GM23338 (cell line): ENCODE measurements around the gene STX4. TPM values are rescaled to one million over a fixed set of nuclear protein-coding genes. Genes with fewer than 3 reads are reported as not detected.

ENCODE experiments used
- ATAC-seq: fragments of 200-7000 bp; cut with Tn5 transposase; 3 replicates; pipeline ENCODE4 v1.9.1; 2020
- DNase-seq: peaks from one replicate; pipeline ENCODE4 v3.0.0-alpha.2; 2015; ENCODE audit warnings: low spot score
- H2AFZ ChIP-seq: fragments of 200-600 bp; sonication (generic); 2 replicates; pipeline ENCODE4 v1.8.0; 2016; ENCODE audit warnings: antibody characterized with exemption, mild to moderate bottlenecking, moderate library complexity
- H3F3A ChIP-seq: fragments of 200-600 bp; sonication (generic); replicated peaks from 2 replicates; pipeline ENCODE4 v1.8.0; 2017; ENCODE audit warnings: antibody characterized with exemption, mixed run types, low read depth
- H3K27ac ChIP-seq: fragments of 200-600 bp; sonication (generic); 2 replicates; pipeline ENCODE4 v1.6.1; 2016; ENCODE audit warnings: low read depth
- H3K27me3 ChIP-seq: fragments of 200-600 bp; sonication (generic); 2 replicates; pipeline ENCODE4 v1.8.0; 2016; ENCODE audit warnings: mild to moderate bottlenecking, mixed run types, moderate library complexity; ENCODE audit not compliant: insufficient read depth
- H3K36me3 ChIP-seq: fragments of 200-600 bp; sonication (generic); 2 replicates; pipeline ENCODE4 v1.8.0; 2016; ENCODE audit warnings: mild to moderate bottlenecking; ENCODE audit not compliant: insufficient read depth
- H3K4me1 ChIP-seq: fragments of 200-600 bp; sonication (generic); 2 replicates; pipeline ENCODE4 v1.8.0; 2016; ENCODE audit warnings: mild to moderate bottlenecking, moderate library complexity; ENCODE audit not compliant: insufficient read depth
- H3K4me2 ChIP-seq: fragments of 200-600 bp; sonication (generic); 2 replicates; pipeline ENCODE4 v1.7.1; 2017; ENCODE audit warnings: mixed run types
- H3K4me3 ChIP-seq: fragments of 200-600 bp; sonication (generic); 2 replicates; pipeline ENCODE4 v1.6.1; 2016; ENCODE audit warnings: mixed run types
- H3K79me2 ChIP-seq: fragments of 200-600 bp; sonication (generic); replicated peaks from 2 replicates; pipeline ENCODE4 v1.8.0; 2017; ENCODE audit warnings: mild to moderate bottlenecking; ENCODE audit not compliant: insufficient read depth
- H3K9me2 ChIP-seq: fragments of 200-600 bp; sonication (generic); 2 replicates; pipeline ENCODE4 v1.8.0; 2017; ENCODE audit not compliant: insufficient read depth
- H4K20me1 ChIP-seq: fragments of 200-600 bp; sonication (generic); replicated peaks from 2 replicates; pipeline ENCODE4 v1.8.0; 2017; ENCODE audit warnings: mild to moderate bottlenecking; ENCODE audit not compliant: insufficient read depth
- H3K27ac Mint-ChIP-seq: 2 replicates; pipeline ENCODE4 v1.8.0; 2020; ENCODE audit warnings: inconsistent platforms, mild to moderate bottlenecking, moderate library complexity, mixed read lengths
- H3K27me3 Mint-ChIP-seq: 3 replicates; pipeline ENCODE4 v1.8.0; 2022; ENCODE audit warnings: low read depth, mild to moderate bottlenecking, moderate library complexity, mixed read lengths, inconsistent platforms; ENCODE audit not compliant: insufficient read depth, poor library complexity
- H3K36me3 Mint-ChIP-seq: 3 replicates; pipeline ENCODE4 v1.8.0; 2021; ENCODE audit warnings: low read depth, mild to moderate bottlenecking, inconsistent platforms, moderate library complexity, mixed read lengths
- H3K4me1 Mint-ChIP-seq: 3 replicates; pipeline ENCODE4 v1.8.0; 2020; ENCODE audit warnings: mild to moderate bottlenecking, inconsistent platforms, mixed read lengths
- H3K4me3 Mint-ChIP-seq: 3 replicates; pipeline ENCODE4 v1.8.0; 2021; ENCODE audit warnings: moderate library complexity, mild to moderate bottlenecking, inconsistent platforms, mixed read lengths
- H3K9me3 Mint-ChIP-seq: 3 replicates; pipeline ENCODE4 v1.8.0; 2020; ENCODE audit warnings: moderate library complexity, mild to moderate bottlenecking, inconsistent platforms, mixed read lengths
- CREB1 ChIP-seq: fragments of 250-450 bp; sonication (Bioruptor Pico); IDR thresholded peaks from 2 replicates; pipeline ENCODE4 v1.5.0; 2020; ENCODE audit warnings: low read depth, mild to moderate bottlenecking, moderate library complexity
- EZH2 ChIP-seq: fragments of 200-600 bp; sonication (generic); IDR thresholded peaks from one replicate; pipeline ENCODE4 v1.8.0; 2017; ENCODE audit warnings: antibody characterized with exemption, mild to moderate bottlenecking, low read depth; ENCODE audit not compliant: unreplicated experiment
- JUNB ChIP-seq: IDR thresholded peaks from one replicate; pipeline ENCODE4 v1.6.1; 2016; ENCODE audit warnings: antibody characterized with exemption; ENCODE audit not compliant: unreplicated experiment
- NANOG ChIP-seq: IDR thresholded peaks from 2 replicates; pipeline ENCODE4 v1.6.1; 2016; ENCODE audit warnings: antibody characterized with exemption, borderline replicate concordance
- POLR2AphosphoS5 ChIP-seq: IDR thresholded peaks from 2 replicates; pipeline ENCODE4 v1.6.1; 2016; ENCODE audit warnings: antibody characterized with exemption, low read depth
- ZNF114 ChIP-seq: fragments of 250-450 bp; sonication (Bioruptor Pico); IDR thresholded peaks from 2 replicates; pipeline ENCODE4 v1.5.0; 2020; ENCODE audit warnings: mild to moderate bottlenecking, moderate library complexity
- ZNF331 ChIP-seq: fragments of 250-450 bp; sonication (Bioruptor Pico); IDR thresholded peaks from 2 replicates; pipeline ENCODE4 v1.5.0; 2020; ENCODE audit warnings: low read depth, mild to moderate bottlenecking, moderate library complexity
- polyA plus RNA-seq: library from polyadenylated mRNA; unstranded; fragments of >200 nt; fragmentation: Nextera tagmentation; extraction: Ambion mirVana; gene quantifications from 2 replicates; pipeline ENCODE4 v1.2.1, GENCODE V29; 2016
- total RNA-seq: library from RNA; depleted of rRNA; stranded (reverse); fragments of >200 nt; shearing (Covaris generic); gene quantifications from 2 replicates; pipeline ENCODE4 v1.2.3, GENCODE V29; 2014
- TF ChIP-seq, protein P1 (sequence below), 2 experiments: fragments of 200-600 bp in 1 of 2; sonication (generic) in 1 of 2; conservative IDR thresholded peaks; 2 replicates each; pipeline versions ENCODE4 v1.5.1 to v1.6.1; 2016 to 2017; ENCODE audit warnings: antibody characterized with exemption in 2 of 2, low read depth in 2 of 2, mild to moderate bottlenecking in 2 of 2, moderate library complexity in 1 of 2
- TF ChIP-seq, protein P2 (sequence below): IDR thresholded peaks from 2 replicates; pipeline ENCODE4 v1.6.1; 2016; ENCODE audit warnings: antibody characterized with exemption
- TF ChIP-seq, protein P3 (sequence below): fragments of 250-450 bp; sonication (Bioruptor Pico); IDR thresholded peaks from 2 replicates; pipeline ENCODE4 v1.5.0; 2020; ENCODE audit warnings: mild to moderate bottlenecking, moderate library complexity

STX4 gene
- total and polyA plus RNA-seq, 2 experiments from 2014 or later, result 13.0 to 39.3 TPM

DNA sequence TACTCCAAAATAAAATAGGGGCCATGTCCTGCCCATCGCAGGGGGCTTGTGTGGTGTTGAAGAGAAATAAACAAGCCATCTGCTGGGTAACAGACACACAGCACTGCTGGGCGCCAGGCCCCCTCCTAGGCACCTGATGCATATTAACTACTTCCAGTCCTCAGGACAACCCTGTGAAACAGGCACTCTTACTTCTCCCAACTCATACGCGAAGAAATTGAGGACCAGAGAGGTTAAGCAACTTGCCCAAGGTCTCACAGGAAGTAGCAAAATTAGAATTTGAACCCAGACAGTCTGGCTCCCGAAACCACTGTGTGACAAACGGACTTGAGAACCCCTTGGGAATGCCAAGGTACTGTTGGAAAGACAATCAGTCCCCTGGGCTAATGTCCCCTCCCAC lies 25.7 kb upstream of the STX4 start:
- H4K20me1 ChIP-seq, result 0 out of 2 replicates have a peak, but pooled peaks cover 5% of the 10 kb centered on the region
- H3K4me1 ChIP-seq, result no peaks in the 10 kb centered on the region; the same call in 1 of the 2 replicates
- Mint-ChIP-seq H3K27ac (no peak overlapping the region), H3K27me3 (peaks cover 28% of the 10 kb centered on the region), H3K36me3 (no peaks in the 10 kb centered on the region; the same call in 2 of the 3 replicates), H3K4me3 (no peak overlapping the region), H3K4me1 (peaks cover 20% of the 10 kb centered on the region), H3K9me3 (no peaks in the 10 kb centered on the region; the same call in 2 of the 3 replicates)
- no peaks in the 10 kb centered on the region for H3F3A ChIP-seq
- no peaks in the 10 kb centered on the region; the same call in 1 of the 2 replicates for H3K36me3 ChIP-seq
- no peak for ATAC-seq
- H3K9me2 ChIP-seq, result no peaks in the 10 kb centered on the region
- peaks cover 14% of the 10 kb centered on the region for H3K79me2 ChIP-seq
- H2AFZ ChIP-seq, result no peak overlapping the region
- H3K4me2 ChIP-seq, result no peak overlapping the region
- H3K4me3 ChIP-seq, result no peak overlapping the region
- no peak for DNase-seq
- TF ChIP-seq ZNF114 (CRISPR knock-in tag), result no peak
- TF ChIP-seq CREB1 (CRISPR knock-in tag), result no peak
- TF ChIP-seq, protein P1, sequence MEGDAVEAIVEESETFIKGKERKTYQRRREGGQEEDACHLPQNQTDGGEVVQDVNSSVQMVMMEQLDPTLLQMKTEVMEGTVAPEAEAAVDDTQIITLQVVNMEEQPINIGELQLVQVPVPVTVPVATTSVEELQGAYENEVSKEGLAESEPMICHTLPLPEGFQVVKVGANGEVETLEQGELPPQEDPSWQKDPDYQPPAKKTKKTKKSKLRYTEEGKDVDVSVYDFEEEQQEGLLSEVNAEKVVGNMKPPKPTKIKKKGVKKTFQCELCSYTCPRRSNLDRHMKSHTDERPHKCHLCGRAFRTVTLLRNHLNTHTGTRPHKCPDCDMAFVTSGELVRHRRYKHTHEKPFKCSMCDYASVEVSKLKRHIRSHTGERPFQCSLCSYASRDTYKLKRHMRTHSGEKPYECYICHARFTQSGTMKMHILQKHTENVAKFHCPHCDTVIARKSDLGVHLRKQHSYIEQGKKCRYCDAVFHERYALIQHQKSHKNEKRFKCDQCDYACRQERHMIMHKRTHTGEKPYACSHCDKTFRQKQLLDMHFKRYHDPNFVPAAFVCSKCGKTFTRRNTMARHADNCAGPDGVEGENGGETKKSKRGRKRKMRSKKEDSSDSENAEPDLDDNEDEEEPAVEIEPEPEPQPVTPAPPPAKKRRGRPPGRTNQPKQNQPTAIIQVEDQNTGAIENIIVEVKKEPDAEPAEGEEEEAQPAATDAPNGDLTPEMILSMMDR (conservative IDR thresholded peaks at IDR 0.05; ENCODE audit: low read depth in 2 of 2), result no peak
- no peak for TF ChIP-seq EZH2
- no peak for TF ChIP-seq ZNF331 (CRISPR knock-in tag)
- TF ChIP-seq, protein P2, sequence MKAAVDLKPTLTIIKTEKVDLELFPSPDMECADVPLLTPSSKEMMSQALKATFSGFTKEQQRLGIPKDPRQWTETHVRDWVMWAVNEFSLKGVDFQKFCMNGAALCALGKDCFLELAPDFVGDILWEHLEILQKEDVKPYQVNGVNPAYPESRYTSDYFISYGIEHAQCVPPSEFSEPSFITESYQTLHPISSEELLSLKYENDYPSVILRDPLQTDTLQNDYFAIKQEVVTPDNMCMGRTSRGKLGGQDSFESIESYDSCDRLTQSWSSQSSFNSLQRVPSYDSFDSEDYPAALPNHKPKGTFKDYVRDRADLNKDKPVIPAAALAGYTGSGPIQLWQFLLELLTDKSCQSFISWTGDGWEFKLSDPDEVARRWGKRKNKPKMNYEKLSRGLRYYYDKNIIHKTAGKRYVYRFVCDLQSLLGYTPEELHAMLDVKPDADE, result no peak
- no peak for TF ChIP-seq POLR2AphosphoS5
- TF ChIP-seq NANOG, result no peak
- TF ChIP-seq, protein P3, sequence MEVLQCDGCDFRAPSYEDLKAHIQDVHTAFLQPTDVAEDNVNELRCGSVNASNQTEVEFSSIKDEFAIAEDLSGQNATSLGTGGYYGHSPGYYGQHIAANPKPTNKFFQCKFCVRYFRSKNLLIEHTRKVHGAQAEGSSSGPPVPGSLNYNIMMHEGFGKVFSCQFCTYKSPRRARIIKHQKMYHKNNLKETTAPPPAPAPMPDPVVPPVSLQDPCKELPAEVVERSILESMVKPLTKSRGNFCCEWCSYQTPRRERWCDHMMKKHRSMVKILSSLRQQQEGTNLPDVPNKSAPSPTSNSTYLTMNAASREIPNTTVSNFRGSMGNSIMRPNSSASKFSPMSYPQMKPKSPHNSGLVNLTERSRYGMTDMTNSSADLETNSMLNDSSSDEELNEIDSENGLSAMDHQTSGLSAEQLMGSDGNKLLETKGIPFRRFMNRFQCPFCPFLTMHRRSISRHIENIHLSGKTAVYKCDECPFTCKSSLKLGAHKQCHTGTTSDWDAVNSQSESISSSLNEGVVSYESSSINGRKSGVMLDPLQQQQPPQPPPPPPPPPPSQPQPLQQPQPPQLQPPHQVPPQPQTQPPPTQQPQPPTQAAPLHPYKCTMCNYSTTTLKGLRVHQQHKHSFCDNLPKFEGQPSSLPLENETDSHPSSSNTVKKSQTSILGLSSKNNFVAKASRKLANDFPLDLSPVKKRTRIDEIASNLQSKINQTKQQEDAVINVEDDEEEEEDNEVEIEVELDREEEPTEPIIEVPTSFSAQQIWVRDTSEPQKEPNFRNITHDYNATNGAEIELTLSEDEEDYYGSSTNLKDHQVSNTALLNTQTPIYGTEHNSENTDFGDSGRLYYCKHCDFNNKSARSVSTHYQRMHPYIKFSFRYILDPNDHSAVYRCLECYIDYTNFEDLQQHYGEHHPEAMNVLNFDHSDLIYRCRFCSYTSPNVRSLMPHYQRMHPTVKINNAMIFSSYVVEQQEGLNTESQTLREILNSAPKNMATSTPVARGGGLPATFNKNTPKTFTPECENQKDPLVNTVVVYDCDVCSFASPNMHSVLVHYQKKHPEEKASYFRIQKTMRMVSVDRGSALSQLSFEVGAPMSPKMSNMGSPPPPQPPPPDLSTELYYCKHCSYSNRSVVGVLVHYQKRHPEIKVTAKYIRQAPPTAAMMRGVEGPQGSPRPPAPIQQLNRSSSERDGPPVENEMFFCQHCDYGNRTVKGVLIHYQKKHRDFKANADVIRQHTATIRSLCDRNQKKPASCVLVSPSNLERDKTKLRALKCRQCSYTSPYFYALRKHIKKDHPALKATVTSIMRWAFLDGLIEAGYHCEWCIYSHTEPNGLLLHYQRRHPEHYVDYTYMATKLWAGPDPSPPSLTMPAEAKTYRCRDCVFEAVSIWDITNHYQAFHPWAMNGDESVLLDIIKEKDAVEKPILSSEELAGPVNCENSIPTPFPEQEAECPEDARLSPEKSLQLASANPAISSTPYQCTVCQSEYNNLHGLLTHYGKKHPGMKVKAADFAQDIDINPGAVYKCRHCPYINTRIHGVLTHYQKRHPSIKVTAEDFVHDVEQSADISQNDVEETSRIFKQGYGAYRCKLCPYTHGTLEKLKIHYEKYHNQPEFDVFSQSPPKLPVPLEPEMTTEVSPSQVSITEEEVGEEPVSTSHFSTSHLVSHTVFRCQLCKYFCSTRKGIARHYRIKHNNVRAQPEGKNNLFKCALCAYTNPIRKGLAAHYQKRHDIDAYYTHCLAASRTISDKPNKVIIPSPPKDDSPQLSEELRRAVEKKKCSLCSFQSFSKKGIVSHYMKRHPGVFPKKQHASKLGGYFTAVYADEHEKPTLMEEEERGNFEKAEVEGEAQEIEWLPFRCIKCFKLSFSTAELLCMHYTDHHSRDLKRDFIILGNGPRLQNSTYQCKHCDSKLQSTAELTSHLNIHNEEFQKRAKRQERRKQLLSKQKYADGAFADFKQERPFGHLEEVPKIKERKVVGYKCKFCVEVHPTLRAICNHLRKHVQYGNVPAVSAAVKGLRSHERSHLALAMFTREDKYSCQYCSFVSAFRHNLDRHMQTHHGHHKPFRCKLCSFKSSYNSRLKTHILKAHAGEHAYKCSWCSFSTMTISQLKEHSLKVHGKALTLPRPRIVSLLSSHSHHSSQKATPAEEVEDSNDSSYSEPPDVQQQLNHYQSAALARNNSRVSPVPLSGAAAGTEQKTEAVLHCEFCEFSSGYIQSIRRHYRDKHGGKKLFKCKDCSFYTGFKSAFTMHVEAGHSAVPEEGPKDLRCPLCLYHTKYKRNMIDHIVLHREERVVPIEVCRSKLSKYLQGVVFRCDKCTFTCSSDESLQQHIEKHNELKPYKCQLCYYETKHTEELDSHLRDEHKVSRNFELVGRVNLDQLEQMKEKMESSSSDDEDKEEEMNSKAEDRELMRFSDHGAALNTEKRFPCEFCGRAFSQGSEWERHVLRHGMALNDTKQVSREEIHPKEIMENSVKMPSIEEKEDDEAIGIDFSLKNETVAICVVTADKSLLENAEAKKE, result no peak
- TF ChIP-seq JUNB, result no peak
- H3K27me3 ChIP-seq, result no peaks in the 10 kb centered on the region
- no peak overlapping the region for H3K27ac ChIP-seq
